ENCODE measurements around the gene SEL1L2. TPM values are rescaled to one million over a fixed set of nuclear protein-coding genes. Genes with fewer than 3 reads are reported as not detected.

The SEL1L2 gene
- total RNA-seq, 4 donors from 2014 or later, result 1.1 to 3.6 TPM; not detected in 2

GRCh38 chr20:13857961-13858360 is 132.5 kb downstream of the SEL1L2 start:
- TF ChIP-seq, protein P1, sequence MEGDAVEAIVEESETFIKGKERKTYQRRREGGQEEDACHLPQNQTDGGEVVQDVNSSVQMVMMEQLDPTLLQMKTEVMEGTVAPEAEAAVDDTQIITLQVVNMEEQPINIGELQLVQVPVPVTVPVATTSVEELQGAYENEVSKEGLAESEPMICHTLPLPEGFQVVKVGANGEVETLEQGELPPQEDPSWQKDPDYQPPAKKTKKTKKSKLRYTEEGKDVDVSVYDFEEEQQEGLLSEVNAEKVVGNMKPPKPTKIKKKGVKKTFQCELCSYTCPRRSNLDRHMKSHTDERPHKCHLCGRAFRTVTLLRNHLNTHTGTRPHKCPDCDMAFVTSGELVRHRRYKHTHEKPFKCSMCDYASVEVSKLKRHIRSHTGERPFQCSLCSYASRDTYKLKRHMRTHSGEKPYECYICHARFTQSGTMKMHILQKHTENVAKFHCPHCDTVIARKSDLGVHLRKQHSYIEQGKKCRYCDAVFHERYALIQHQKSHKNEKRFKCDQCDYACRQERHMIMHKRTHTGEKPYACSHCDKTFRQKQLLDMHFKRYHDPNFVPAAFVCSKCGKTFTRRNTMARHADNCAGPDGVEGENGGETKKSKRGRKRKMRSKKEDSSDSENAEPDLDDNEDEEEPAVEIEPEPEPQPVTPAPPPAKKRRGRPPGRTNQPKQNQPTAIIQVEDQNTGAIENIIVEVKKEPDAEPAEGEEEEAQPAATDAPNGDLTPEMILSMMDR (IDR thresholded peaks at IDR 0.05; ENCODE audit: low read depth), result no peak

- TF ChIP-seq, protein P1 (IDR thresholded peaks at IDR 0.05; ENCODE audit: low read depth), result no peak
These were observed 133.1 kb downstream of the SEL1L2 start for GRCh38 chr20:13857304-13857703.

- TF ChIP-seq, protein P1 (IDR thresholded peaks at IDR 0.05; ENCODE audit: low read depth), result no peak
These were observed 134.1 kb downstream of the SEL1L2 start for GRCh38 chr20:13856354-13856753.

- TF ChIP-seq, protein P1 (IDR thresholded peaks at IDR 0.05; ENCODE audit: low read depth), result no peak
These were observed 134.8 kb downstream of the SEL1L2 start for GRCh38 chr20:13855613-13856012.

DNA sequence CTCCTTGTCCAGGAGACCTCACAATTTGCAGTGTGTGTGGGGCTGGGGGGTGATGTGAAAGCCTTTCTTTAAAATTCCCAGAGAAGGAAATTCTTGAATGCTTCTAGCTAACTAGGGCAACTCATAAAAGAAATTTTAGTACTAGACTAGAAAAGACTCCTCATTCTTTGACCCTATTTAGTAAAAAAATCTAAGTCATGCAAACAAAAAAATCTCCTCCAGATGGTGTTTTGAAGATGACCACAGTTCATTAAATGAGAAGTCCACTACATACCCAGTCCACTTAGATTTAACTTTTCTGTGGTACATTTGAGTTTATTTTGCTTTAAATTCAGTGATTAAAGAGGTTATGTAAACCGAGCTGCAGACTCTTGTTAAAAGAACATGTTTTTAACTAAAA is 138.1 kb downstream of the SEL1L2 start:
- TF ChIP-seq, protein P1 (IDR thresholded peaks at IDR 0.05; ENCODE audit: low read depth), result no peak

DNA sequence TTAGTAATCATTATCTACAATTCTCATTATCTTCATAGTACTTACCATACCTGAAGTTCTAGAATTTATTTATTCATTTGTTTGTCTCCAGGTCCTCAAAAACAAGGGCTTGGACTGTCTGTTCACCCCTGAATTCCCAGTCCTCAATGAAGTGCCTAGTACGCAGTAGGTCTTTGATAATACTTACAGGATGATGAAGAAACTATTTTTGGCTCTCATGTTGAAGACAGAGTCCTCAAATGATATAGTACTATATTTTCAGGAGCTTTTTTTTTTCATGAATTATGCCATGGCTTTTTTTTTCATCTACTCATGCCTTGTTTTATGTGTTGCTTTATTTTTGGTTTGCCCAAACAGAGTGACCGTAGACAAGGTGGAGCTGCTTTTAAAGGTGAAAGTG is 139.1 kb downstream of the SEL1L2 start:
- TF ChIP-seq, protein P1 (IDR thresholded peaks at IDR 0.05; ENCODE audit: low read depth), result no peak

DNA sequence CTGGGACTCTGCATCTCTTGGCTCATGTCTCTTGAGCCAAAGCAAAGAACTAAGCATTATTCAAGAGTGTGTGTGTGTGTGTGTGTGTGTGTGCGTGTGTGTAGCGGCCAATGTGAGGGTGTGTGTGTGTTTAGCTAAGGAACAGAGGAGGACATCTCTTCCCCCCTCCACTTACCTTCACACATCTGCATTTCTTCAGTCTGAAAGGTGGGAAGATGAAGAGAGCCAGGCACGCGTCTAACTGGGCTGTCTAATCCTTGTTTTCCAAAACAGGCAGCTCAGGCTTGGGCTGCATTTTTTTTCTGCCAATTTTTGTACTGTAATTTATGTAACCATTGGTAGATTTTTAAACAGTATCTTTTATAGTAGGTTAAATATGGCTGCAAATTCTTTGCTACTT is 146.1 kb downstream of the SEL1L2 start:
- TF ChIP-seq, protein P1 (IDR thresholded peaks at IDR 0.05; ENCODE audit: low read depth), result no peak

Data from subcutaneous adipose tissue (tissue), 4 donors.